GM23338 (cell line): ENCODE data around the gene TMEM52. TPM values are rescaled to one million over a fixed set of nuclear protein-coding genes. Genes with fewer than 3 reads are reported as not detected.

Source experiments
- ATAC-seq: fragments of 200-7000 bp; cut with Tn5 transposase; 3 replicates; pipeline ENCODE4 v1.9.1; 2020
- DNase-seq: peaks from one replicate; pipeline ENCODE4 v3.0.0-alpha.2; 2015; ENCODE audit warnings: low spot score
- H2AFZ ChIP-seq: fragments of 200-600 bp; sonication (generic); 2 replicates; pipeline ENCODE4 v1.8.0; 2016; ENCODE audit warnings: antibody characterized with exemption, mild to moderate bottlenecking, moderate library complexity
- H3F3A ChIP-seq: fragments of 200-600 bp; sonication (generic); replicated peaks from 2 replicates; pipeline ENCODE4 v1.8.0; 2017; ENCODE audit warnings: antibody characterized with exemption, mixed run types, low read depth
- H3K27ac ChIP-seq: fragments of 200-600 bp; sonication (generic); 2 replicates; pipeline ENCODE4 v1.6.1; 2016; ENCODE audit warnings: low read depth
- H3K27me3 ChIP-seq: fragments of 200-600 bp; sonication (generic); 2 replicates; pipeline ENCODE4 v1.8.0; 2016; ENCODE audit warnings: mild to moderate bottlenecking, mixed run types, moderate library complexity; ENCODE audit not compliant: insufficient read depth
- H3K36me3 ChIP-seq: fragments of 200-600 bp; sonication (generic); 2 replicates; pipeline ENCODE4 v1.8.0; 2016; ENCODE audit warnings: mild to moderate bottlenecking; ENCODE audit not compliant: insufficient read depth
- H3K4me1 ChIP-seq: fragments of 200-600 bp; sonication (generic); 2 replicates; pipeline ENCODE4 v1.8.0; 2016; ENCODE audit warnings: mild to moderate bottlenecking, moderate library complexity; ENCODE audit not compliant: insufficient read depth
- H3K4me2 ChIP-seq: fragments of 200-600 bp; sonication (generic); 2 replicates; pipeline ENCODE4 v1.7.1; 2017; ENCODE audit warnings: mixed run types
- H3K4me3 ChIP-seq: fragments of 200-600 bp; sonication (generic); 2 replicates; pipeline ENCODE4 v1.6.1; 2016; ENCODE audit warnings: mixed run types
- H3K79me2 ChIP-seq: fragments of 200-600 bp; sonication (generic); replicated peaks from 2 replicates; pipeline ENCODE4 v1.8.0; 2017; ENCODE audit warnings: mild to moderate bottlenecking; ENCODE audit not compliant: insufficient read depth
- H3K9me2 ChIP-seq: fragments of 200-600 bp; sonication (generic); 2 replicates; pipeline ENCODE4 v1.8.0; 2017; ENCODE audit not compliant: insufficient read depth
- H4K20me1 ChIP-seq: fragments of 200-600 bp; sonication (generic); replicated peaks from 2 replicates; pipeline ENCODE4 v1.8.0; 2017; ENCODE audit warnings: mild to moderate bottlenecking; ENCODE audit not compliant: insufficient read depth
- H3K27ac Mint-ChIP-seq: 2 replicates; pipeline ENCODE4 v1.8.0; 2020; ENCODE audit warnings: inconsistent platforms, mild to moderate bottlenecking, moderate library complexity, mixed read lengths
- H3K27me3 Mint-ChIP-seq: 3 replicates; pipeline ENCODE4 v1.8.0; 2022; ENCODE audit warnings: low read depth, mild to moderate bottlenecking, moderate library complexity, mixed read lengths, inconsistent platforms; ENCODE audit not compliant: insufficient read depth, poor library complexity
- H3K36me3 Mint-ChIP-seq: 3 replicates; pipeline ENCODE4 v1.8.0; 2021; ENCODE audit warnings: low read depth, mild to moderate bottlenecking, inconsistent platforms, moderate library complexity, mixed read lengths
- H3K4me1 Mint-ChIP-seq: 3 replicates; pipeline ENCODE4 v1.8.0; 2020; ENCODE audit warnings: mild to moderate bottlenecking, inconsistent platforms, mixed read lengths
- H3K4me3 Mint-ChIP-seq: 3 replicates; pipeline ENCODE4 v1.8.0; 2021; ENCODE audit warnings: moderate library complexity, mild to moderate bottlenecking, inconsistent platforms, mixed read lengths
- H3K9me3 Mint-ChIP-seq: 3 replicates; pipeline ENCODE4 v1.8.0; 2020; ENCODE audit warnings: moderate library complexity, mild to moderate bottlenecking, inconsistent platforms, mixed read lengths
- CREB1 ChIP-seq: fragments of 250-450 bp; sonication (Bioruptor Pico); IDR thresholded peaks from 2 replicates; pipeline ENCODE4 v1.5.0; 2020; ENCODE audit warnings: low read depth, mild to moderate bottlenecking, moderate library complexity
- CTCF ChIP-seq, 2 experiments: fragments of 200-600 bp in 1 of 2; sonication (generic) in 1 of 2; conservative IDR thresholded peaks; 2 replicates each; pipeline versions ENCODE4 v1.5.1 to v1.6.1; 2016 to 2017; ENCODE audit warnings: antibody characterized with exemption in 2 of 2, low read depth in 2 of 2, mild to moderate bottlenecking in 2 of 2, moderate library complexity in 1 of 2
- ETS1 ChIP-seq: IDR thresholded peaks from 2 replicates; pipeline ENCODE4 v1.6.1; 2016; ENCODE audit warnings: antibody characterized with exemption
- EZH2 ChIP-seq: fragments of 200-600 bp; sonication (generic); IDR thresholded peaks from one replicate; pipeline ENCODE4 v1.8.0; 2017; ENCODE audit warnings: antibody characterized with exemption, mild to moderate bottlenecking, low read depth; ENCODE audit not compliant: unreplicated experiment
- EZH2phosphoT487 ChIP-seq: fragments of 200-600 bp; sonication (generic); IDR thresholded peaks from one replicate; pipeline ENCODE4 v1.8.1; 2018; ENCODE audit warnings: antibody characterized with exemption; ENCODE audit not compliant: unreplicated experiment
- JUNB ChIP-seq: IDR thresholded peaks from one replicate; pipeline ENCODE4 v1.6.1; 2016; ENCODE audit warnings: antibody characterized with exemption; ENCODE audit not compliant: unreplicated experiment
- NANOG ChIP-seq: IDR thresholded peaks from 2 replicates; pipeline ENCODE4 v1.6.1; 2016; ENCODE audit warnings: antibody characterized with exemption, borderline replicate concordance
- POLR2AphosphoS5 ChIP-seq: IDR thresholded peaks from 2 replicates; pipeline ENCODE4 v1.6.1; 2016; ENCODE audit warnings: antibody characterized with exemption, low read depth
- REST ChIP-seq: IDR thresholded peaks from one replicate; pipeline ENCODE4 v1.6.1; 2018; ENCODE audit warnings: antibody characterized with exemption; ENCODE audit not compliant: unreplicated experiment
- STAT1 ChIP-seq: IDR thresholded peaks from one replicate; pipeline ENCODE4 v1.6.1; 2016; ENCODE audit warnings: antibody characterized with exemption; ENCODE audit not compliant: unreplicated experiment
- ZNF114 ChIP-seq: fragments of 250-450 bp; sonication (Bioruptor Pico); IDR thresholded peaks from 2 replicates; pipeline ENCODE4 v1.5.0; 2020; ENCODE audit warnings: mild to moderate bottlenecking, moderate library complexity
- ZNF331 ChIP-seq: fragments of 250-450 bp; sonication (Bioruptor Pico); IDR thresholded peaks from 2 replicates; pipeline ENCODE4 v1.5.0; 2020; ENCODE audit warnings: low read depth, mild to moderate bottlenecking, moderate library complexity
- ZNF462 ChIP-seq: fragments of 250-450 bp; sonication (Bioruptor Pico); IDR thresholded peaks from 2 replicates; pipeline ENCODE4 v1.5.0; 2020; ENCODE audit warnings: mild to moderate bottlenecking, moderate library complexity
- polyA plus RNA-seq: library from polyadenylated mRNA; unstranded; fragments of >200 nt; fragmentation: Nextera tagmentation; extraction: Ambion mirVana; gene quantifications from 2 replicates; pipeline ENCODE4 v1.2.1, GENCODE V29; 2016
- total RNA-seq: library from RNA; depleted of rRNA; stranded (reverse); fragments of >200 nt; shearing (Covaris generic); gene quantifications from 2 replicates; pipeline ENCODE4 v1.2.3, GENCODE V29; 2014

The TMEM52 gene
- total and polyA plus RNA-seq, 2 experiments from 2014 or later: 19.5 to 25.0 TPM

- Histone ChIP-seq H3K4me1 (no peaks in the 10 kb centered on the region; the same call in 1 of the 2 replicates), H3K27ac (no peak overlapping the region), H2AFZ (no peak overlapping the region), H3K4me3 (no peak overlapping the region), H3F3A (0 out of 2 replicates have a peak, but pooled peaks cover 8% of the 10 kb centered on the region), H3K4me2 (no peak overlapping the region), H3K79me2 (no peaks in the 10 kb centered on the region), H3K36me3 (no peaks in the 10 kb centered on the region), H4K20me1 (no peaks in the 10 kb centered on the region), H3K9me2 (no peaks in the 10 kb centered on the region), H3K27me3 (no peaks in the 10 kb centered on the region)
- H3K27ac Mint-ChIP-seq: no peak overlapping the region
- peaks cover 5% of the 10 kb centered on the region; the same call in 2 of the 3 replicates for H3K4me1 Mint-ChIP-seq
- H3K36me3 Mint-ChIP-seq: no peaks in the 10 kb centered on the region
- TF ChIP-seq POLR2AphosphoS5 (no peak), ZNF462 (no peak), CREB1 (CRISPR knock-in tag) (no peak), EZH2phosphoT487 (no peak), JUNB (no peak), REST (no peak), ZNF331 (no peak), ZNF114 (CRISPR knock-in tag) (no peak), STAT1 (no peak), ETS1 (no peak), EZH2 (no peak), NANOG (no peak), CTCF (conservative IDR thresholded peaks at IDR 0.05; ENCODE audit: low read depth in 2 of 2) (no peak)
- no peak for ATAC-seq
- H3K9me3 Mint-ChIP-seq: peaks cover 12% of the 10 kb centered on the region
- DNase-seq: no peak
- peaks cover 11% of the 10 kb centered on the region for H3K27me3 Mint-ChIP-seq
- H3K4me3 Mint-ChIP-seq: no peak overlapping the region
These were observed 3.0 kb upstream of the TMEM52 start for GRCh38 chr1:1921901-1922701.
